Right renal pelvis (tissue), 4 donors: ENCODE measurements around the gene USP21. TPM values are rescaled to one million over a fixed set of nuclear protein-coding genes. Genes with fewer than 3 reads are reported as not detected.

Experiments used
- DNase-seq, 4 donors: peaks; one replicate each; pipeline ENCODE4 v3.0.0-alpha.2; 2013; ENCODE audit warnings: low read depth in 4 of 4, low spot score in 3 of 4, missing footprints in 1 of 4
- polyA plus RNA-seq, 4 donors: library from polyadenylated mRNA; unstranded; fragments of 120-200 nt; gene quantifications; one replicate each; pipeline ENCODE4 v1.2.1, GENCODE V29; 2013; ENCODE audit not compliant: insufficient read length in 4 of 4

Gene USP21
- polyA plus RNA-seq, 4 donors = 45.7 to 51.3 (median 51.0) TPM

DNA sequence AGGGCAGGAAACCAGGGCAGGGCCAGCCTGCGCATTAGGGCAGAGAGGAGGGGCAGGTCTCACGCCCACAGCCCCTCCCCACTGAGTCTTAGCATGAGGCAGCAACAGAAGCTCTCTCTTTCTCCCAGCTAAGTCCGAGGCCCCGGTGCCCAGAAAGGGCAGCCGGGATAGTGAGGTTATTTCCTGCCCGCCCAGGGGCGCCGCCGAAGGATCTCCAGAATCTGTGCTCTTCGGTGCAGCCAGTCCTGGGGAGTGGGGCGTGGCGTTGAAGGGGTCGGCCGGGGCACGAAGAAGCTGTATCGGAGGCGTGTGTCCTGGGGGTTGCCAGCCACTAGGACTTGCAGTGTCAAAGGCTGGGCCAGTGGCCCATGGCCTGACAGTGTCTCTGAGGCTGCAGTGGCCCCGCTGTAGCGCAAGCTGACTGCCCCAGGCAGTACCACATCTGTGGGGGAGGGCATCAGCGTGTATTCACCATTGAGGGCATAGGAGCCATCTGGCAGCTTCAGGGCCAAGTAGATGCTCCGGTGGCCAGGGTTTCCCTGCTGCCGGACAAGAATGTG, 31.7 kb downstream of the USP21 start:
- no peak for DNase-seq

DNA sequence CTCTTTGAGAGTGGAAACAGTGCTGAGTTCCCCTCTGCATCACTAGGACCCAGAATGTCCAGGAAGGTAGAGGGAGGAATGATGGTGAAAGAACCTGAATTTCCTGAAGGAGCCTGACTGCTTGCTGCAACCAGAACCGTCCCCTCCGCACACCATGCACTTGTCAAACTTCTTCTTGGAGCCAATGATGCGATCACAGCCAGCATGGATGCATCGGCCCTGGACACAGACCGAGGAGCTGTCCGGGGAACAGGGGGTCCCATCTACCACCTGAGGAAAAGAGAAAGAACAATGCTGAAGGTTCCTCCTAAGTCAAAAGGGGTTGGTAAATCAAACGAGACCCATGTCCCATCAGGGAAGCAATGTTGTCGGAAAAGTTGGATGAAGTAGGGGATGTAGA, 32.7 kb downstream of the USP21 start:
- DNase-seq = no peak

DNA sequence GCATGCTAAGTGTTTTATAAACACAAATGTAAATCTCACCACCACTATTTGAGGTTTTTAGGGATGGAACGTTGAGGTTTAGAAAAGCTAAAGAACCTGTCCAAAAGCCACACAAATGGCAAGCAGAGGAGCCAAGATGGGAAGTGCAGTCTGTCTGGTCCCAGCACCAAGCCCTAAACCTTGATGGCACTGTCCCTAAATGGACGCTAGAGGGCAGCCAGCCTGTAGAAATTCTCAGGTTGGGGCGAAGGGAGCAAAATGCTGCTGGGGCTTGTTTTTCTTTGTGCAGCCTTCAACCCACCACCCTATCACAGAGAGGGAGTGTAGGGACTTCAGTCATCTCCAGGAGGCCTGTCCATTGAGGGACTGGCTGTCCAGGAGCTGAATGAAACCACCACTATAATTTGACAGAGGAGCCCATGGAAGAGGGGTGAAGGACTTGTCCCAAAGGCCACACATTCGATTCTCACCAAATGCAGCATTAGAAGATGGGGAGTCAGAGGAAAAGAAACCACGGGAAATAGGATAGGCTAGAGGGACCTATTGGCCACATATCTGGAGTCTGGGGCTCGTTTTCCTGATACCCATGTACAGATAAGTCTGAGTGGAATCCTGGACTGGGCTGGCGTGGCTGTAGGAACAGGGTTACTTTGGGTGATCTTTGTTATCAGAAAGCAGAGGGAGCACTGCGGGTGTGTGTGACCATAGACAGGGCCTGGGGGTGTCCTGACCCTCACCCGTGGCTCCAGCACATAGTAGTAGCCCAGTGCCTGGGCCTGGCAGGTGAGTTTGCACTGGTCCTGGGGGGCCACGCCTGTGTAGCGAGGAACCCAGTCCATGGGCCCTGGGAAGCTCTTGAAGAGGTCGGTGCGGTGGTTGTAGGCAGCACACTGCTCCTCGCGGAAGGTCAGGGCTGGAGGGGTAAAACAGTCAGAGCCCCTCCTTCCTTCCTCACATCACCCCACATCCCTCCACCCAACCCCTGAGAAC, 33.5 kb downstream of the USP21 start:
- no peak for DNase-seq

DNA sequence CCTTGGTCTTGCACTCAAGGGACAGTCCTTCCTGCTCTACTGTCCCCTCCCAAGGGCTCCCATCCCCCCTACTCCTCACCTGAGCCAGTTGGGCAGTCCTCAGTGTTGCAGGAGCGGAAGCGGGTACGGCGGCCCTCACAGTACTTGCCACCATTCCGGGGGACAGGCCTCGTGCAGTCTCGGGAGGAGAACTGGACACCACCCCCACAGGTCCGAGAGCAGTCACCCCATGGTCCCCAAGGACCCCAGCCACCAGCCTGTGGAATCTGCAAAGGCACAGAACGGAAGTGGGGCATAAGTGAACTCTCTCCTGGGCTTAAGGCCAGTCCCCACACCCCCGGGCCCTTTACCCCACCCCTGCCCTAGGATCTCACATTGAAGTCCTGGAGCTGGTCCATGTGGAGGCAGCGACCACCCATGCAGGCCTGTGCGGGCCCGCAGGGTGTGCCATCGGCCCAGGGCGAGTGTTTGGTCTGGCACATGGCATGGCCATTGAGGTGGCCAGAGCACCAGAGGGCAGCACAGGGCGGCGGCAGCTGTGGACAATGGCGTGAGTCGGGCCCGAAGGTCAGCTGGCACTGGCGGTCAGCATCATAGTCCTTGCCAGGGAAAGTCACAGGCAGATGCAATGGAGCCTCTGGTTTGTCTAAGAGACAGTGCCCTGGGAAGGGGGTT, 34.4 kb downstream of the USP21 start:
- DNase-seq = no peak

DNA sequence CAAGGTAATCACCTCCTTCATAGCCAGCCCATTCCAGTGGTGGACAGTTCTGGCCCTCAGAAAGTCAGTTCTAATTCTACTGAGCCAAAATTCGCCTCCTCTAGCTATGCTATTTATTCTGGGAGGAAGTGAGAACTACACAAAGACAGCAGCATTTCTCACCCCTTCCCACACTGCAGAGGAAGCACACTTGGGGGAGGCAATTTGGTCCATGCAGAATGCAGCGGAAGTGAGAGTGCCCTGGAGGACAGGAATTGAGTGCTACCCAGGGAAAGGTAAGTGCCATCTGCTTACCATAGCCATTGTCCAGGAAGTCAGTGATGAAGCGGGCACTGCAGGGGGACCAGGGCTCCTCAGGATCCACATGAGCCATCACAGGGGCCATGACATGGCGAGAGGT, 35.9 kb downstream of the USP21 start:
- no peak for DNase-seq

DNA sequence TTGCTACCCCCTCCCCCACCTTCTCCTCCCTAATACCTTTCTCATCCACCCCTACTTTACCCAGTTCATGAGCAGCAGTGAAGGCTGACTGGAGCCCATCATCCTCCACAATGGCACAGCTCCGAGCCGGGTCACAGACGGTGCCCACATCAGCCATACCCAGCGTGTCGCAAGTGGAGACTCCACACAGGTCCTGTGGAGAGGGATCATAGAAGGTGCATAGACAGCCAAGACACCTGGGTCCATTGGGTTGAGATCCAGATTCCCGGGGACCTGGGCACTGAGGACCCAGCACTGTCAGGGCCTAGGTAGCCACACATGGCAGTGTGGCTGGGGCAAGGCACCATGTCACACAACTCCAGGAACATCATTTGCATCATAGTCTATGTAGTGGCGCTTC, 36.8 kb downstream of the USP21 start:
- DNase-seq = no peak

DNA sequence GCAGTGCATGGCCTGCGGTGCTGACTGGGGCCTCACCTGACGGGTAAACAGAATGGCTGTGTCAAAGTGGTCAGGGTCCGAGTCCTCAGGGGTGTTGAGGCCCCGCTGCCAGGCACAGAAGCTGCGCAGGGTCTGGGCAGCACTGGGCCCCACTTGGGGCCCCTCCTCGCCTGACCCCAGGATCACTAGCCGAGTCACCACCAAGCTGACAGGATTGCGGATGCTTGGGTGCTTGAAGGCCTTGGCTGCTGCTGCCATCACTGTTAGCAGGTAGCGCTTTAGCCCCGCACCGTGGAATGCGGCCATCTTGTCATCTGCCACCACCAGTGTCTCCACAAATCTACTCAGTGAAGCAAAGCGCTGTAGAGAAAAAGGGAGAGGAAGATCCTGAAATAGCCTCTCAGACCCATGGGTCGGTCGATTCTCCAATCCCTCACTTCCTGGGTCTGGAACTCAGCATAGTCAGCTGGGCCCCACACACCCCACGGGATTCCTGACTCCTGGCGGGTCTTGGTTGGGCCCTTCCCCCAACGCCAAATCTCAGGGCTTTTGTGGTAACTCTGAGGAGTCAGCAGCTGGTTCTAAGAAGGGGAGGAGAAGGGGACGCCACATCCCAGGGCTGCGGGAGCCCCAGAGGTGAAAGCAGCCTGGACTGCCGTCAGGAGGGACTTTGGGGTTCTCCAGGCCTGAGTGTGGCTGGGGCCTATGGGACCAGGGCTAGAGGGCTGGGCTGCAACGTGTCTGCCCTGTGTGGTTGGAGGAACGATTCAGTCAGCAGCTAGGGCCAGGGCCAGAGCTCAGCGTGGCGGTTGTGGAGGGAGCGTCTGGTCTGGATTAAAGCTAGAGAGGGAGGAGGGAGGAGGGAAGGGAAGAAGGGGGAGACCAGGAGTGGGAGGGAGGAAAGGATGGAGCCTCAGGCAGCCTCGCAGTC, 37.5 kb downstream of the USP21 start:
- no peak for DNase-seq

DNA sequence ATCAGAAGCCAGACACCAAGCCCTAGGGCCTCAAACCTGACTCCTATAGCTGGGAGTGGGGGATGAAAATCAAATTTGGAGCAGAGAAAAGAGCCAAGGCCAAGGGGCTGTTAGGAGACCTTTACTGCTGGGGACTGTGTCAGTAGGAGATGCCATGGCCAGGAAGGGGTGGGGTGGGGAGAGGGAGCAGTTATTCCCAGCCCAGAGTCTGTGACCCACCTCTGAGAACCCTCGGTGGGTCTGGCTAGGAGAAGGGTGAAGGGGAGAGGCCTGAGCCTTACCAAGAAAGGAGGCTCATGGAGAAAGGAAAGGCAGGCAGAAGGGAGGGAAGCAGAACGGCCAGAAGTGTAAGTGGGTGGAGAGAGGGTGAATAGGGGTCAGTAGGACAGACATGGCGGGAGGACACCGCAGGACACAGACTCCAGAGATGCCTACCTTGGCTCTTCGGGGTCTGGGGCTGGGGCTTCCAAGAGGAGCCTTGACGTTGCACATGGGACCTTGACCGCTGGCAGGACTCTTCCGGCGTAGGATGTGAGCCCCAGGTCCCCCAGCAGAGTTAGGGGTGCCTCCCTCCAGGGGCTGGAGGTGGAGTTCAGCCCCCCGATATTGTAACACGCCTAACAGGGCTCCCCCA, 38.4 kb downstream of the USP21 start:
- no peak for DNase-seq

DNA sequence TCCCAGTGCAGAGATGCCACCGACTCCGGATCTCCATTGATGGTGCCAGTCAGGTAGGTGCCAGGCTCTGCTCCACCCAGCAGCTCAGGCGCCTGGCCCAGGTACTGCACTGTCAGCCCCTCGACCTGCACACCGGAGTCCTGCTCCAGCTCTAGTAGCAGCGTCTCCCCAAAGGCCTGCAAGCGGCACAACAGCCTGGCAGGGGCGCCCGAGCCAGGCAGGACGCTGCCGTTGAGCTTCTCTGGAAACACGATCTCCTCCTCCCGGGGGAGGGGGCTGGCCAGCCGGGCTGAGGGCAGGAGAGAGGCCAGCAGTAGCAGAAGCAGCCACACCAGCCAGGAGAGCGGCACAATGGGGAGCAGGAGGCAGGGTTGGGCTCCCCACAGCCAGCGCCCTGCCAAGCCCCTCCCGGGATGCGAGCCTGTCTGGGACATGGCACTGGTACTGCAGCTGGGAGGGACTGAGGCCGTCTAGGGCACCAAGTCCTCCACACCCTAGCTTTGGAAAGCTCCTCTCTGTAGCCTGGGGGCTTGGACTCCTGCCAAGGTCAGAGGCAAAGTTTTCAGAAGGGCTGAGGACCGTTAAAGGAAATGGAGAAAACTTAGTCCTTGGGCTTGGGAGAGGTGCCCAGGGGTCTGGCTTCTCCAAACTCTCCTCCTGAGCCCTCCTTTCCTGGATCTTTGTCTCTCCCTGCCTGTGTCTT, 39.0 kb downstream of the USP21 start:
- no peak for DNase-seq

DNA sequence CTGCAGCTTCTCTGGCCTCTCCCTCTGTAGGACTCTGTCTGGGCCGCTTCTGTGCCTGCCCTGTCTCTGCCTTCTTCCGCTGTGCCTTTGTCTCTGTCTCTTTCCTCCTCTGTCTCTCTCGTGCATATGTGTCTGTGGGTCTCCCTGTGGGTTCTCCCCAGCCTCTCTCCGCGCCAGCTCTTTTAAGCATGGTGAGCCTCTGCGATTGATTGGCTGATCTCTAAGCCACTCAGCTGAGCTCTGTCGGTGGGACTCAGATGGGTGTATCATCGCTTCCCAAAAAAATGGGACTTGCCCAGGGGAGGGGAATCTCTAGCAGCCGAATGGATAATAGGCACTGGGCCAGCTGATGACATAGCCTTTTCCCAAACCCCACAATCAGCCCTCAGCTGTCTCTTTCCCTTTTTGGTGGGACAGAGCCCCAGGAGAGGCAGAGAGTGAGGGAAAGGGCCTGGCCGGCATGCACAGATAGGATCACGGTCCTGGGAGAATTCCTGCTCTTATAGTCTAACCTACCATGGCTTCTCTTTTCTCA, 39.7 kb downstream of the USP21 start, which contains the start of gene ADAMTS4:
Gene ADAMTS4, minus strand, starts transcription at position 158 of the 535 bp plus-strand sequence. CDS start 427 bp downstream, outside the sequence.
- no peak for DNase-seq

DNA sequence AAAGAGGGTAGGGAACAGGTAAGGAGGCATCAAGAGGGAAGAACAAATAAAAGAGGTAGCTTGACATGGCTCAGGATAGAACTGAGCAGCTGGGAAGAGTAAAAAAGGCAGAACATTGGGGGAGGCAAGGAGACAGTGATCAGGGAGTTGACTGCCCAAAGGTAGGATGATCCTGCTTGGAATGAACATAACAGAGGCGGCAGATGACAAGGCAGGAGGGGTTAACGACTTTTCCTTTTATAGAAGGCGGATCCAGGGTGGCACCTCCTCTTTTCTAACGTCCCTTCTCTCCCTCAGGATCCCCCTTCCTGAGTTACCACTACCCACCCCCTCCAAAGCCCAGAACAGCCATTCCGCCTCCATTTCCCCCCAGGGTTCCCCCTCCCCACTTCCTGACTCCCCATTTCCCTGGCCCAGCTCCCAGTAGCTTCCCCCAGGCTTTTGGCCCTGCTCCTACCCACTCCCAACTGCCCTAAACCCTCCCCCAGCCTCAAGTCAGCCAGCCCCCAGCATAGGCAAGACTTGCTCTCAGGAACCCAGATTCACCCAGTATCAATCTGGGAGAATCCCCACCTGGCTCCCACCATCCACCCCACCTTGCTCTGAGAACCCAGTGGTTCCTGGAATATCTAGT, 40.3 kb downstream of the USP21 start:
- DNase-seq = no peak

DNA sequence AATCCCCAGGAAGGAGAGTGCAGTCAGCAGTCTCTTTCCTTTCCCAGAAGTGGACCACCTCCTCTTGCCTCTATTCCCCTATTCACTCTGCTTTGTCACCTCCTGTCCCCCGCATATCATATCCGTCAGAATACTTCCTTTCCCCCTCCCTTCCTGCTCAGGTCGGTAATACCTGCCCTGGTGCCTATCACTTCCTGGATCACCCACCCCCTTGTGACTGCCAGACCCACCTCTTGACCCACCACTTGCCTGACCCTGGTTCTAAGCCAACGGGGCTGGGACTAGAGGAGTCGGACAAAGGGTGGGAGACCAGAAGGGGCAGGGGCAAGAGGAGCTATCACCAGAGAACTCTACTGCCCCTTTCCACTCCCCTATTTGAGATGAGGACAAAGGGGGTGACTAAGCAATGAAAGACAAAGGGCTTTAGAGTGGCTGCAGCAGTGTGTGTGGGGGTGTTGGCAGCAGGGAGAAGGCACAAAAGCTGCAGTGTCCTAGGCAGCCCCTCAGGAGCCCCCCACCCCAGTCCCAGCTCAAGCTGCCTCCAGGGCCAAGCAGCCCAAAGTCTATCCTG, 41.2 kb downstream of the USP21 start:
- no peak for DNase-seq

DNA sequence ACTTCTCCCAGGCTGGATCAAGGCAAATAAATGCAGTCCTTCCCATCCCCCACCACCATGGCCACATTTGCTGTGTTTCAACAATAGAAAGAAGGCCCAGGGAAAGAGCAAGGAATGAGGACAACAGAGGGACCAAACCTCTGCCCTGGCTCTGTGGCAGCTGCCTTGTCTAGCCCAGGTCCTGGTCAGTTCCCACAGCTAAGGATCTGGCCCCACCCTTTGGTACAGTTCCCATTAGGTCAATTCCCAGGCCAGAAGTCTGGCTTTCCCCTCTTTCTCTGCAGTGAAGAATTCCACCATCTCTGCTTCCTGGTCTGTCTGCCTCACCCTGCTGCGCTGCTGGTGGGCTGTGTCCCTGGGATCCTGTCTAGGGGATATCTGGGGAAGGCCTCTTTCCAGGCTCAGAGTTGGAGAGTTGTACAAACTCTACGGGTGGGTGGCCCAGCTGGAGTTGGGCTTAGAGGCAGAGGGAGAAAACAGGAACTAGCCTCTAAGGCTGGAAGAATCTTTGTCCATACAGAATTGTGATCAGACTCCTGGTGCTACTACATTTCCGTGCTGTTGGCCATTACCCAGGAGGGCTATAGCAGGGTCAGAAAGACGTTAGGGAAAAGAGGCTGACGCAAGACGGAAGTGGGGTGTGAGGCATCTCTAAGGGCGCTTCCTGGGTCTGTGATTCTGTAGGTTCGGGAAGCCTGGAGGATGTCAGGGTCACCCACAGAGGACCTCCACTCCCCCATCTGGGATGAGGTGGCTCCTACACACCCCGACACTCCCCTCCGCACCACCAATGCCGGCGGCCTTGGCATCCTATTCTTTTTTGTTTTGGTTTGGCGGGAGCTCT, 41.9 kb downstream of the USP21 start:
- no peak for DNase-seq

DNA sequence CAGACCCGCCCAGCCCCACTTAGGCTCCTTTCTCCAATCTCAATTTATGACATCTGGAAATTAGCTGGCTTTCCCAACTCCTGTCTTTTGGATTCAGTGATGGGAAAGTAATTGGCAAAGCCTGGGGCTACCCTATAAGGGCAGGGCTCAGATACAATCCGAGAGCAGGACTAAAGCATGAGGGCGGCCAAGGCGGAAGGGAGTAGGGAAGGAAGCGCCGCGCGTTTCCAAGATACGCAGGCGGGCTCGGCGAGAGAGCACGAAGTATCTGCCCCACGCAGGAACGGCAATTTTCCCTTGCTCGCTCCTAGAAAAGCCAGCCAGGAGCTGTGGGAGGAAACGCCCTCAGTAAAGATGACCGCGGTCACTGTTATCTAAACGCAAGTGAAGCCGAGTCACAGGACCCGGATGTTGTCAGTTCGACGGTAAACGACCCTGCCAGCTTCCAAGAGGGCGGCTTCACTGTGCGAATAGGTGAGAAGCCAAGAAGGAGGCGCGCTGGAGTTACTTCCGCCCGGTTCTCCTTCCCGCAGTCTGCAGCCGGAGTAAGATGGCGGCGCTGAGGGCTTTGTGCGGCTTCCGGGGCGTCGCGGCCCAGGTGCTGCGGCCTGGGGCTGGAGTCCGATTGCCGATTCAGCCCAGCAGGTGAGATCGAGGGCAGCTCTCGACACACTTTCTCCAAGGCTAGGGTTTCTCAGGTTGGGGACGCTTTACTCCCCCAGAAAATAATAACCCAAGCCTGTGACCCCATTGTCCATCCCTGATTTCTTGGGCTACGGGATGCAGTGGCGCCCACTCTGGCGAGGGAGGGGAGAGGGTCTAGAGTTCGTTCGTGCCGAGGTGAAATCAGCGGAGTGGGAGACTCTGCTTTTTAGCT, 42.8 kb downstream of the USP21 start, which contains the start of gene NDUFS2:
Gene NDUFS2, plus strand, starts transcription at position 532 of the 877 bp plus-strand sequence. Its CDS starts 19 bp downstream, at position 551.
- peak; percentile 95 to 99 (median 98) for DNase-seq

DNA sequence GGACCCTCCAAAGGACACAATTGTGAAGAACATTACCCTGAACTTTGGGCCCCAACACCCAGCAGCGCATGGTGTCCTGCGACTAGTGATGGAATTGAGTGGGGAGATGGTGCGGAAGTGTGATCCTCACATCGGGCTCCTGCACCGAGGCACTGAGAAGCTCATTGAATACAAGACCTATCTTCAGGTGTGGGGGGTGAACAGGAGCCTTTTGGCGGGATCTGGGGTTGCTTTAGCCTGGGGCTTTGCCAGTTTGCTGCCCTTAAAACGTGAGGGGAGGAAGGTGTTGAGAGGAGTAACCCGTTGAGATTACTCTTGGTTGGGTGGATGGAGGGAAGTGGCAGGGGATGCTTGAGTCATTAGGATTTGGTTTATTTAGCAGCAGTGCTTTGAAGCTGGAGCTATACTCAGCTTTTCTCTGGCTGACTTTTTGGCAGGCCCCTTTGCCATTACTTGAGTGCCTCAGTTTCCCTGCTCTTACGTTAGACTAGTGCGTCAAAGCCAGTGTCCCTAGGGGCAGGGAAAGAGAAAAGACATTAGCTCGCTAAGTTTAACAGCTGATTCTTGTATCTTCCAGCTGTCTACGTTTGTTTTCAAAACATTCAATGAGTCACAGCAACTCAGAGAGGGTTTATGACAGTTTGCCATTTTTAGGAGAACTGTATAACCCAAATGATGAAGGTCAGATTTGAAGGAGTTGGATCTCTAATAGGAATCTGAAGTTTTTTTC, 47.3 kb downstream of the USP21 start:
- no peak for DNase-seq
